ENCODE measurements around the gene GARS1. TPM values are rescaled to one million over a fixed set of nuclear protein-coding genes. Genes with fewer than 3 reads are reported as not detected.
A peak's percentile ranks its signal among the peaks of the same experiment; 100 is the strongest.

Gene GARS1
- total RNA-seq, 2 donors from 2014 or later = 35.5 to 72.6 TPM

- Histone ChIP-seq H3K27me3 (no peaks in the 10 kb centered on the region), H3K36me3 (no peaks in the 10 kb centered on the region), H3K9me3 (no peaks in the 10 kb centered on the region), H3K4me3 (no peak overlapping the region), H3K27ac (no peak overlapping the region), H3K4me1 (no peaks in the 10 kb centered on the region)
- DNase-seq (ENCODE audit: low spot score) = peak; percentile 32
- TF ChIP-seq CTCF (IDR thresholded peaks at IDR 0.05) = no peak
Observed at GRCh38 chr7:30649717-30650420, 55.2 kb downstream of the GARS1 start.

DNA sequence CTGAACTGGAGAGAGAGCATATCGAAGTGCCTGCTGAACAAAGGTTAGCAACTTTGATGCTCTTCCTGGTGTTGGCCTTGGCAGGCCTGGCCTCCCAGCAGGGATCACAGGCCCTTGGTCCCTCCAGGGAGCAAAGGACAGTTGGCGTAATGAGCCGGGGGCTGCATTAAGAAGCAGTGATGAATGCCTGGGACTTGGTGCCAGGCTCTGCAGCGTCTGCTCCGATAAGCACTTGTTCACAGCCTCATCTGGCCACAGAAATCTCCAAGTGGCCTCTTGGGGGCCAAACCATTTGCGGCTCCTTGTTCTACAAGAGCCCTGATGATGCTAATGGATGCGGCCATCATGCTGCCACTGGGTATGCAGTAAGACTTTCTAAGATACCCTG, 55.7 kb downstream of the GARS1 start:
- Histone ChIP-seq H3K4me1 (no peaks in the 10 kb centered on the region), H3K4me3 (no peak overlapping the region), H3K9me3 (no peaks in the 10 kb centered on the region), H3K36me3 (no peaks in the 10 kb centered on the region), H3K27me3 (no peaks in the 10 kb centered on the region), H3K27ac (no peak overlapping the region)
- peak; percentile 47 for DNase-seq (ENCODE audit: low spot score)
- TF ChIP-seq CTCF (IDR thresholded peaks at IDR 0.05) = no peak

DNA sequence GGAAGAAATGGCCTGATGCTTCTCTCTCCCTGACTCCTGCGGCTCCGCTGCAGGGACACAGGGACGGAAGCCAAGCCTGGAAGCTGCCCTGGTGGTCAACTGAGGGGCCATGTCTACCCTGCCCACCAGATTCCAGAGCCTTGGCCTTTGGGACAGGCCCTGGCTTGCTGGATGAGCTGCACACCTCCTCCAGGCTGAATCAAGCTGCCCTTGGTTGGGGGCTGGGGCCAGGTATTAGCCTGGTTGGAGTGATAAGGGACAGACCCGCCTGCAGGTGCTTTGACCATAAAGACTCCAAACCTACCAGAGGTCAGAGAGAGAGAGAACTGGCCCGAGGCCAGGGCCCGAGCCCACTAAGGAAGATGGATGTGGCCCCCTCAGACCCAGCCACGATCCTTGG, 57.5 kb downstream of the GARS1 start:
- no peaks in the 10 kb centered on the region for H3K36me3 ChIP-seq
- no peak overlapping the region for H3K27ac ChIP-seq
- DNase-seq (ENCODE audit: low spot score) = no peak
- no peaks in the 10 kb centered on the region for H3K27me3 ChIP-seq
- H3K4me1 ChIP-seq = no peaks in the 10 kb centered on the region
- no peak overlapping the region for H3K4me3 ChIP-seq
- TF ChIP-seq CTCF (IDR thresholded peaks at IDR 0.05) = no peak
- no peaks in the 10 kb centered on the region for H3K9me3 ChIP-seq

- H3K36me3 ChIP-seq = no peaks in the 10 kb centered on the region
- no peak overlapping the region for H3K4me3 ChIP-seq
- TF ChIP-seq CTCF (IDR thresholded peaks at IDR 0.05) = no peak
- H3K27ac ChIP-seq = no peak overlapping the region
- H3K4me1 ChIP-seq = no peaks in the 10 kb centered on the region
- no peaks in the 10 kb centered on the region for H3K27me3 ChIP-seq
- no peak for DNase-seq (ENCODE audit: low spot score)
- no peaks in the 10 kb centered on the region for H3K9me3 ChIP-seq
Observed at GRCh38 chr7:30652698-30653641, 58.3 kb downstream of the GARS1 start.

DNA sequence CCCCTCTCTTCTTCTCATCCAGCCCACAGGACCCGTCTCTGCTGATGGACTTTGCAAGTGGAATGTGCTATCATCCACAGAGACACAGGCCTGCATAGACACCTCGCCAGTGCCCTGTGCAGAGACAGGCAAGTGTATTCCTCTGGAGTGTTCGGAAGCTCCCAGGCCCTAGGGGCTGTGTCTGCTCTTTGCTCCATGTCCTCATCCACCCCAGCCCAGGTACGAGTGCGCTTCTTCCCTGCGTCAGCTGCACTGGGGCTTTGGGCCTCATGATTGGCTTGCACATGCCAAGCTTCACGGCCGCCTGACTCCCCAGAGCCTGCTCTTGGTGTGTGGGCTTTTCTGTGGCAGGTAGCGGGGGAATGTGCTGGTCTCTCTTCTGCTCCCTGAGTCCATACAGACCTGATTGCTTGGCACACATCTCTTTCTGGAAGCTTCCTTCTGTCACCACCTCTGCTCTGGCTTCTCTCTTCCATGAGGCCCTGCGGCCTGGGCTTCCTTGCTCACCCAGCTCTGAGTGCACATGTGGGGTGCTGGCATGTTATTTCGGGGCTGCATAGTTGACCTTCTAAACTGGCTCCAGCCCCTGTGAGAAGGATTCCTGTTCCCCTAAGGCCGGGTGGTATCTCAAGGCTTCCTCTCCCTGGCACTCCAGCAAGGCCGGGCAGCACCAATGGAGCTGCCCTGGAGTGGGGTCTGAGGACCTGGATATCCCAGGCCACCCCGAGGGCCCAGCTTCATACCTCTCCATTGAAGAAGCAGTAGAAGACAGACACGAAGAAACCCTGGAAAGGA, 59.8 kb downstream of the GARS1 start:
- Histone ChIP-seq H3K9me3 (no peaks in the 10 kb centered on the region), H3K4me1 (no peaks in the 10 kb centered on the region)
- TF ChIP-seq CTCF (IDR thresholded peaks at IDR 0.05) = no peak

More for the DNA sequence above, 59.8 kb downstream of the GARS1 start:
- Histone ChIP-seq H3K36me3 (no peaks in the 10 kb centered on the region), H3K27me3 (no peaks in the 10 kb centered on the region), H3K4me3 (no peak overlapping the region), H3K27ac (no peak overlapping the region)
- no peak for DNase-seq (ENCODE audit: low spot score)

Data from right atrium auricular region (tissue), 2 donors.